Glutamatergic neuron (in vitro differentiated cells): ENCODE data around the gene PAQR5. TPM values are rescaled to one million over a fixed set of nuclear protein-coding genes. Genes with fewer than 3 reads are reported as not detected.
A peak's percentile ranks its signal among the peaks of the same experiment; 100 is the strongest.

Experiments used
- DNase-seq: peaks from one replicate; pipeline ENCODE4 v3.0.0; 2022
- H3K27ac Mint-ChIP-seq: one replicate; pipeline ENCODE4 v1.8.0; 2020; ENCODE audit warnings: mild to moderate bottlenecking, mixed read lengths, inconsistent platforms; ENCODE audit not compliant: unreplicated experiment
- H3K27me3 Mint-ChIP-seq: one replicate; pipeline ENCODE4 v1.8.0; 2020; ENCODE audit warnings: mild to moderate bottlenecking, moderate library complexity, mixed read lengths, inconsistent platforms; ENCODE audit not compliant: unreplicated experiment
- H3K36me3 Mint-ChIP-seq: one replicate; pipeline ENCODE4 v1.8.0; 2020; ENCODE audit warnings: mild to moderate bottlenecking, mixed read lengths, inconsistent platforms; ENCODE audit not compliant: unreplicated experiment
- H3K4me1 Mint-ChIP-seq: one replicate; pipeline ENCODE4 v1.8.0; 2020; ENCODE audit warnings: mild to moderate bottlenecking, low read depth, mixed read lengths, inconsistent platforms; ENCODE audit not compliant: unreplicated experiment
- H3K4me3 Mint-ChIP-seq: one replicate; pipeline ENCODE4 v1.8.0; 2020; ENCODE audit warnings: mild to moderate bottlenecking, mixed read lengths, inconsistent platforms; ENCODE audit not compliant: unreplicated experiment
- H3K9me3 Mint-ChIP-seq: one replicate; pipeline ENCODE4 v1.8.0; 2020; ENCODE audit warnings: mild to moderate bottlenecking, moderate library complexity, mixed read lengths, inconsistent platforms; ENCODE audit not compliant: unreplicated experiment
- CTCF ChIP-seq: fragments of 200-600 bp; sonication (generic); IDR thresholded peaks from one replicate; pipeline ENCODE4 v1.5.0; 2021; ENCODE audit not compliant: partially characterized antibody, unreplicated experiment
- long read RNA-seq: library from polyadenylated mRNA; unstranded; transcript quantifications from one replicate; pipeline ENCODE4 v2.0.0, GENCODE V29; 2020; ENCODE audit not compliant: unreplicated experiment
- total RNA-seq: library from RNA; stranded (reverse); fragmentation: NEBNext Ultra II Directional; extraction: Animal tissue kit (Norgen Biotek cat#: 25700); gene quantifications from one replicate; pipeline ENCODE4 v1.2.1, GENCODE V29; 2021; ENCODE audit not compliant: unreplicated experiment

The PAQR5 gene, protein sequence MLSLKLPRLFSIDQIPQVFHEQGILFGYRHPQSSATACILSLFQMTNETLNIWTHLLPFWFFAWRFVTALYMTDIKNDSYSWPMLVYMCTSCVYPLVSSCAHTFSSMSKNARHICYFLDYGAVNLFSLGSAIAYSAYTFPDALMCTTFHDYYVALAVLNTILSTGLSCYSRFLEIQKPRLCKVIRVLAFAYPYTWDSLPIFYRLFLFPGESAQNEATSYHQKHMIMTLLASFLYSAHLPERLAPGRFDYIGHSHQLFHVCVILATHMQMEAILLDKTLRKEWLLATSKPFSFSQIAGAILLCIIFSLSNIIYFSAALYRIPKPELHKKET
- total RNA-seq: not detected
- long read RNA-seq: 0 reads

GRCh38 chr15:69298697-69299441, at the start of gene PAQR5:
TSS of gene PAQR5 (plus strand) at chr15:69298912. CDS start at chr15:69360081, 61,169 bp downstream.
- peak within 1 kb of the TSS; percentile 61 for H3K4me3 Mint-ChIP-seq
- TF ChIP-seq CTCF: no peak
- no peaks in the 10 kb centered on the region for H3K9me3 Mint-ChIP-seq
- peak; percentile 34 for DNase-seq
- no peaks in the 10 kb centered on the region for H3K4me1 Mint-ChIP-seq
- peaks cover 4% of the 10 kb centered on the region for H3K36me3 Mint-ChIP-seq
- H3K27ac Mint-ChIP-seq: no peak within 1 kb of the TSS
- peaks cover 2% of the 10 kb centered on the region for H3K27me3 Mint-ChIP-seq

GRCh38 chr15:69253156-69253555, 45.6 kb upstream of the PAQR5 start:
- H3K4me3 Mint-ChIP-seq: no peak overlapping the region
- no peak for DNase-seq
- H3K9me3 Mint-ChIP-seq: no peaks in the 10 kb centered on the region
- no peaks in the 10 kb centered on the region for H3K27me3 Mint-ChIP-seq
- no peaks in the 10 kb centered on the region for H3K36me3 Mint-ChIP-seq
- no peaks in the 10 kb centered on the region for H3K4me1 Mint-ChIP-seq
- TF ChIP-seq CTCF: no peak
- no peak overlapping the region for H3K27ac Mint-ChIP-seq

DNA sequence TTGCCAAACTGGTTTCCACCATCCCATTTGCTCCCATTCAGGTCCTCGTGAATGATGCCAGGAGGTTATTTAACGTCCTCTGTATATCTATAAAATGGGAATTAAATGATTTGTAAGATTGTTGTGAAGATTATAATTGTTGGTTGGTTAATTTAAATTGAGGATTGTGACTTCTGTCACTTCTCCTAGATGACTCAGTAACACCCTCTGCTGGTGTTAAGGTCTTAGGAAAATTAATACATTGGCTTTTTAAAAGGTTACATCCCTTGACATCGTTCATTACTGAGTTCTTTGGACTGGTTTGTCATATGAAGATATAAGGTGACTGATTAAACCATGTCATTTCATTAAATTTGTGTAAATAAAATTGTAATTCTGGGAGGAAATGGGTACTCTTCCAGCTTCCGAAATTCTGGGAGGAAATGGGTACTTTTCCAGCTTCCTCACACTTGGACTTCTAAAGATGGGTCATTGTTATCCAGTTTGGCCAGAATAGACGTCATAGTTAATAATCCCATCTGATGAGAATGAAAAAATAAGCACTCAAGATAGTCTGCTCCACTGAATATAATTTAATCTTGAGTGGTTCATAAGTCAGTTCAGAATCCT, 33.3 kb upstream of the PAQR5 start:
- Mint-ChIP-seq H3K9me3 (no peaks in the 10 kb centered on the region), H3K27ac (no peak overlapping the region), H3K4me1 (no peaks in the 10 kb centered on the region), H3K27me3 (no peaks in the 10 kb centered on the region), H3K4me3 (no peak overlapping the region), H3K36me3 (no peaks in the 10 kb centered on the region)
- DNase-seq: no peak
- peak; percentile 59 for TF ChIP-seq CTCF

- no peak for TF ChIP-seq CTCF
Observed at GRCh38 chr15:69271217-69271616, 27.5 kb upstream of the PAQR5 start.

More at GRCh38 chr15:69271217-69271616, 27.5 kb upstream of the PAQR5 start:
- Mint-ChIP-seq H3K9me3 (no peaks in the 10 kb centered on the region), H3K36me3 (no peaks in the 10 kb centered on the region), H3K27me3 (no peaks in the 10 kb centered on the region), H3K4me3 (no peak overlapping the region), H3K4me1 (peaks cover 6% of the 10 kb centered on the region), H3K27ac (no peak overlapping the region)
- no peak for DNase-seq
